Measurements from ENCODE around the gene DNAJC4.

DNA sequence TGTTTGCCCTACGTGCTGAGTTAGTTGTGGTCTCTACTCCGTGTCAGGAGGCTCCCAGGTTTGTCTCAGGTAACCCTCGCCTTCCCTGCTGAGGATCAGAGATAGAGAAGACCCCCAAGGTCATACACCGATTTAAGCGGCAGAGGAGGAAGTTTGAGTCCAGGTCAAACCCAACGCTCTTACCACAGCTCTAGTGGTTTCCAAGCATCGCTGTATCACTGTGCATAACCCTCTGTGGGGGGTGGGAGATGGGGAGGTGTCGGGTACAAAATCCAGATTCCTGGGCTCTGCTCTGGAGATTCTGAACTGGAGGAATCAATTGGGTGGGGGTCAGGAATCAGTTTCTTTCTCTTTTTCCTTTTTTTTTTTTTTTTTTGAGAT, 627 bp downstream of the DNAJC4 start:
- TF ChIP-seq, protein P1, sequence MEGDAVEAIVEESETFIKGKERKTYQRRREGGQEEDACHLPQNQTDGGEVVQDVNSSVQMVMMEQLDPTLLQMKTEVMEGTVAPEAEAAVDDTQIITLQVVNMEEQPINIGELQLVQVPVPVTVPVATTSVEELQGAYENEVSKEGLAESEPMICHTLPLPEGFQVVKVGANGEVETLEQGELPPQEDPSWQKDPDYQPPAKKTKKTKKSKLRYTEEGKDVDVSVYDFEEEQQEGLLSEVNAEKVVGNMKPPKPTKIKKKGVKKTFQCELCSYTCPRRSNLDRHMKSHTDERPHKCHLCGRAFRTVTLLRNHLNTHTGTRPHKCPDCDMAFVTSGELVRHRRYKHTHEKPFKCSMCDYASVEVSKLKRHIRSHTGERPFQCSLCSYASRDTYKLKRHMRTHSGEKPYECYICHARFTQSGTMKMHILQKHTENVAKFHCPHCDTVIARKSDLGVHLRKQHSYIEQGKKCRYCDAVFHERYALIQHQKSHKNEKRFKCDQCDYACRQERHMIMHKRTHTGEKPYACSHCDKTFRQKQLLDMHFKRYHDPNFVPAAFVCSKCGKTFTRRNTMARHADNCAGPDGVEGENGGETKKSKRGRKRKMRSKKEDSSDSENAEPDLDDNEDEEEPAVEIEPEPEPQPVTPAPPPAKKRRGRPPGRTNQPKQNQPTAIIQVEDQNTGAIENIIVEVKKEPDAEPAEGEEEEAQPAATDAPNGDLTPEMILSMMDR (IDR thresholded peaks at IDR 0.05) = no peak
- TF ChIP-seq POLR2A (IDR thresholded peaks at IDR 0.05) = no peak
